ENCODE results near the gene ALX3. TPM values are rescaled to one million over a fixed set of nuclear protein-coding genes. Genes with fewer than 3 reads are reported as not detected.

The ALX3 gene
- total and polyA plus RNA-seq, 10 of the 15 experiments (the other 5 are each of a cell fraction or from before 2014, with no cell fraction given): not detected

DNA sequence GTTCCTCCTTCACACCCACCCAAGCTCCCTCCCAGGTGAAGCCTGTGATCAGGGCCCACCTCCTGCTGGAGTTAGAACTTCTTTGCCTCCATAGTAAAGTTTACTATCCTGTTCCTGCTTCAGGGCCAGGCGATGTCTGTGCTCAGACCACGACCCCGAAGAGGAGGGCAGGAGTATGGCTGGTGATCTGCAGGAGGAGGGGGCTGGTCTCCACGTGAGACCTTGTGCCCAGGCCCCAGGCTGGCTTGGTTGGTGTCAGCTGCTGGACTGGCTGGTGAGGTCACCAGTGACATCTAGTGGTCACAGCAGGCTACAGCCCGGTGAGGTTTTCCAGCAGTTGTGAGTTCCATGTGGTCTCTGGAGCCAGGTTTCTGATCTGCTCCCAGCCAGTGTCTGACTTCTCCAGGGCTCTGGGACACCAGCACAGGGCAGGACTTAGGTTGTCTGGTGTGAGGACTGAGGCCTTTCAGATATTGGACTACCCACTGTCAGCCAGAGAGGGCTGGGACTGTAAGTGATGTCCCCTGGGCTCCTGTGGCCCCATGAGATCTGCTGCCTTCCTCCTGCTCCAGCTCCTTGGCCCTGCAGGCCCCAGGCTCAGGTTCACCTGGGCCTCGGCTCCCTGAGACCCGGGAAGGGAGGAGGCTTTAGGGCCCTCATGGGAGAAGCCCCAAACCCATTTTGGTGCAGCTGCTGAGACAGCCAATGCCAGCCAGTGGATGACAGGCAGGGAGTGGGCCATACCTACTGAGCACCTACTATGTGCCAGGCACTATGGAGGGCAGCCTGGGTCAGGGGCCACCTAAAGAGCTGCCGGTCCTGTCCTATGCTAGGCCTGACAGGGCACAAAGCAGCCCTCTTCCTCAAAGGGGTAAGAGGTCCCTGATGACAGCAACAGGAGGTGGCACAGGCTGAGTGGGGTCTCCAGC, 35.8 kb upstream of the ALX3 start (continued):
- no peak for TF ChIP-seq ZBTB4 (CRISPR knock-in tag; IDR thresholded peaks at IDR 0.05)
- no peak for TF ChIP-seq NFYB (IDR thresholded peaks at IDR 0.05; ENCODE audit: insufficient read depth, low read depth, low read length)
- no peak for TF ChIP-seq IRF4 (IDR thresholded peaks at IDR 0.05; ENCODE audit: low read depth, low read length)
- TF ChIP-seq BRCA1 (IDR thresholded peaks at IDR 0.05; ENCODE audit: low read depth, low read length): no peak
- no peak for TF ChIP-seq SIX5 (IDR thresholded peaks at IDR 0.05; ENCODE audit: low read depth, low read length, severe bottlenecking)
- TF ChIP-seq ETV6 (conservative IDR thresholded peaks at IDR 0.05 in 1 of 2, IDR thresholded peaks at IDR 0.05 in 1 of 2; ENCODE audit: borderline replicate concordance in 1 of 2, low read depth in 1 of 2): no peak
- peak; percentile 85 for TF ChIP-seq SMC3 (IDR thresholded peaks at IDR 0.05; ENCODE audit: borderline replicate concordance, low read length)
- TF ChIP-seq, protein P1, sequence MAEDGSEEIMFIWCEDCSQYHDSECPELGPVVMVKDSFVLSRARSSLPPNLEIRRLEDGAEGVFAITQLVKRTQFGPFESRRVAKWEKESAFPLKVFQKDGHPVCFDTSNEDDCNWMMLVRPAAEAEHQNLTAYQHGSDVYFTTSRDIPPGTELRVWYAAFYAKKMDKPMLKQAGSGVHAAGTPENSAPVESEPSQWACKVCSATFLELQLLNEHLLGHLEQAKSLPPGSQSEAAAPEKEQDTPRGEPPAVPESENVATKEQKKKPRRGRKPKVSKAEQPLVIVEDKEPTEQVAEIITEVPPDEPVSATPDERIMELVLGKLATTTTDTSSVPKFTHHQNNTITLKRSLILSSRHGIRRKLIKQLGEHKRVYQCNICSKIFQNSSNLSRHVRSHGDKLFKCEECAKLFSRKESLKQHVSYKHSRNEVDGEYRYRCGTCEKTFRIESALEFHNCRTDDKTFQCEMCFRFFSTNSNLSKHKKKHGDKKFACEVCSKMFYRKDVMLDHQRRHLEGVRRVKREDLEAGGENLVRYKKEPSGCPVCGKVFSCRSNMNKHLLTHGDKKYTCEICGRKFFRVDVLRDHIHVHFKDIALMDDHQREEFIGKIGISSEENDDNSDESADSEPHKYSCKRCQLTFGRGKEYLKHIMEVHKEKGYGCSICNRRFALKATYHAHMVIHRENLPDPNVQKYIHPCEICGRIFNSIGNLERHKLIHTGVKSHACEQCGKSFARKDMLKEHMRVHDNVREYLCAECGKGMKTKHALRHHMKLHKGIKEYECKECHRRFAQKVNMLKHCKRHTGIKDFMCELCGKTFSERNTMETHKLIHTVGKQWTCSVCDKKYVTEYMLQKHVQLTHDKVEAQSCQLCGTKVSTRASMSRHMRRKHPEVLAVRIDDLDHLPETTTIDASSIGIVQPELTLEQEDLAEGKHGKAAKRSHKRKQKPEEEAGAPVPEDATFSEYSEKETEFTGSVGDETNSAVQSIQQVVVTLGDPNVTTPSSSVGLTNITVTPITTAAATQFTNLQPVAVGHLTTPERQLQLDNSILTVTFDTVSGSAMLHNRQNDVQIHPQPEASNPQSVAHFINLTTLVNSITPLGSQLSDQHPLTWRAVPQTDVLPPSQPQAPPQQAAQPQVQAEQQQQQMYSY (CRISPR knock-in tag; IDR thresholded peaks at IDR 0.05): no peak
- no peak for TF ChIP-seq NR2C2 (IDR thresholded peaks at IDR 0.05; ENCODE audit: borderline replicate concordance, control insufficient read depth, insufficient read length, low read depth)
- no peak for TF ChIP-seq TBL1XR1 (IDR thresholded peaks at IDR 0.05; ENCODE audit: low read depth, low read length)
- TF ChIP-seq ZNF274 (IDR thresholded peaks at IDR 0.05; ENCODE audit: insufficient read depth, insufficient read length): no peak
- no peak for TF ChIP-seq HDAC6 (IDR thresholded peaks at IDR 0.05; ENCODE audit: unreplicated experiment)

All from GM12878 (cell line).